Measurements from ENCODE around the gene ROBO1.

Gene ROBO1

GRCh38 chr3:79012530-79012913, 755.3 kb downstream of the ROBO1 start:
- no peak for DNase-seq (ENCODE audit: low spot score)

GRCh38 chr3:79011821-79012529, 755.8 kb downstream of the ROBO1 start:
- no peak for DNase-seq (ENCODE audit: low spot score)

GRCh38 chr3:79009861-79010260, 757.9 kb downstream of the ROBO1 start:
- no peak for DNase-seq (ENCODE audit: low spot score)

- no peak for DNase-seq (ENCODE audit: low spot score)
These were observed 761.7 kb downstream of the ROBO1 start for GRCh38 chr3:79006077-79006476.

GRCh38 chr3:79005084-79005483, 762.7 kb downstream of the ROBO1 start:
- no peak for DNase-seq (ENCODE audit: low spot score)

- no peak for DNase-seq (ENCODE audit: low spot score)
These were observed 763.8 kb downstream of the ROBO1 start for GRCh38 chr3:79003994-79004393.

GRCh38 chr3:79002465-79003372, 765.1 kb downstream of the ROBO1 start:
- DNase-seq (ENCODE audit: low spot score), result no peak

GRCh38 chr3:79001255-79001654, 766.5 kb downstream of the ROBO1 start:
- no peak for DNase-seq (ENCODE audit: low spot score)

- DNase-seq (ENCODE audit: low spot score), result no peak
These were observed 768.7 kb downstream of the ROBO1 start for GRCh38 chr3:78999139-78999538.

- DNase-seq (ENCODE audit: low spot score), result no peak
These were observed 772.7 kb downstream of the ROBO1 start for GRCh38 chr3:78995087-78995486.

- DNase-seq (ENCODE audit: low spot score), result no peak
These were observed 773.4 kb downstream of the ROBO1 start for GRCh38 chr3:78994174-78995027.

- no peak for DNase-seq (ENCODE audit: low spot score)
These were observed 774.4 kb downstream of the ROBO1 start for GRCh38 chr3:78993375-78993774.

GRCh38 chr3:78992830-78993229, 775.0 kb downstream of the ROBO1 start:
- DNase-seq (ENCODE audit: low spot score), result no peak

- DNase-seq (ENCODE audit: low spot score), result no peak
These were observed 775.4 kb downstream of the ROBO1 start for GRCh38 chr3:78992400-78992799.

GRCh38 chr3:78991656-78992055, 776.1 kb downstream of the ROBO1 start:
- DNase-seq (ENCODE audit: low spot score), result no peak

GRCh38 chr3:78990156-78990555, 777.6 kb downstream of the ROBO1 start:
- no peak for DNase-seq (ENCODE audit: low spot score)

- DNase-seq (ENCODE audit: low spot score), result no peak
These were observed 779.5 kb downstream of the ROBO1 start for GRCh38 chr3:78988324-78988723.

GRCh38 chr3:78986416-78987101, 781.2 kb downstream of the ROBO1 start:
- no peak for DNase-seq (ENCODE audit: low spot score)

- DNase-seq (ENCODE audit: low spot score), result no peak
These were observed 781.8 kb downstream of the ROBO1 start for GRCh38 chr3:78985981-78986380.

GRCh38 chr3:78979028-78979427, 788.8 kb downstream of the ROBO1 start:
- no peak for DNase-seq (ENCODE audit: low spot score)

- no peak for DNase-seq (ENCODE audit: low spot score)
These were observed 789.8 kb downstream of the ROBO1 start for GRCh38 chr3:78978037-78978436.

- no peak for DNase-seq (ENCODE audit: low spot score)
These were observed 790.7 kb downstream of the ROBO1 start for GRCh38 chr3:78977073-78977472.
